GM19099 (cell line): ENCODE results near the gene MST1R.

Experiments
- POLR2A ChIP-seq: IDR thresholded peaks from 3 replicates; pipeline ENCODE4 v1.6.1; 2011; ENCODE audit warnings: low read depth; ENCODE audit not compliant: insufficient read length; ENCODE audit errors: extremely low read depth

Gene MST1R

GRCh38 chr3:49895791-49896190 is 7.9 kb downstream of the MST1R start:
- no peak for TF ChIP-seq POLR2A

- no peak for TF ChIP-seq POLR2A
Measured at GRCh38 chr3:49889296-49889695, 14.4 kb downstream of the MST1R start.

GRCh38 chr3:49886922-49887265 is 16.8 kb downstream of the MST1R start:
- no peak for TF ChIP-seq POLR2A

GRCh38 chr3:49883998-49884397 is 19.7 kb downstream of the MST1R start:
- TF ChIP-seq POLR2A = no peak

GRCh38 chr3:49882166-49882565 is 21.5 kb downstream of the MST1R start:
- TF ChIP-seq POLR2A = no peak

GRCh38 chr3:49880581-49881315 is 22.9 kb downstream of the MST1R start:
- TF ChIP-seq POLR2A = no peak

GRCh38 chr3:49879721-49880120 is 24.0 kb downstream of the MST1R start:
- TF ChIP-seq POLR2A = no peak

- TF ChIP-seq POLR2A = no peak
Measured at GRCh38 chr3:49878686-49879085, 25.0 kb downstream of the MST1R start.

- no peak for TF ChIP-seq POLR2A
Measured at GRCh38 chr3:49877716-49878115, 26.0 kb downstream of the MST1R start.

- no peak for TF ChIP-seq POLR2A
Measured at GRCh38 chr3:49876567-49876966, 27.1 kb downstream of the MST1R start.

- TF ChIP-seq POLR2A = no peak
Measured at GRCh38 chr3:49873623-49874022, 30.1 kb downstream of the MST1R start.

GRCh38 chr3:49872801-49873281 is 30.8 kb downstream of the MST1R start:
- TF ChIP-seq POLR2A = no peak

GRCh38 chr3:49871531-49872153 is 32.0 kb downstream of the MST1R start:
- TF ChIP-seq POLR2A = no peak

- no peak for TF ChIP-seq POLR2A
Measured at GRCh38 chr3:49869525-49870126, 34.0 kb downstream of the MST1R start, which contains the start of gene CAMKV. Gene CAMKV, minus strand, starts transcription at chr3:49869906. Its CDS starts 7,518 bp downstream, at chr3:49862388.

- no peak for TF ChIP-seq POLR2A
Measured at GRCh38 chr3:49868862-49869466, 34.7 kb downstream of the MST1R start.
